ENCODE data around the gene CDC42BPA.
"Not testable (repeated sequence)": the region's sequence is repeated elsewhere in the genome, so short reads cannot be mapped to it uniquely, and the experiment has no call there.

- not testable (repeated sequence) for TF ChIP-seq ZNF12 (CRISPR knock-in tag; IDR thresholded peaks at IDR 0.05); EZH2 (IDR thresholded peaks at IDR 0.05; ENCODE audit: borderline replicate concordance, low read depth, low read length)
Observed at GRCh38 chr1:227276156-227276693, 42.1 kb downstream of the CDC42BPA start.
